ENCODE data around the gene IGSF10. TPM values are rescaled to one million over a fixed set of nuclear protein-coding genes. Genes with fewer than 3 reads are reported as not detected.
"Not testable (repeated sequence)": the region's sequence is repeated elsewhere in the genome, so short reads cannot be mapped to it uniquely, and the experiment has no call there.

IGSF10 gene, protein sequence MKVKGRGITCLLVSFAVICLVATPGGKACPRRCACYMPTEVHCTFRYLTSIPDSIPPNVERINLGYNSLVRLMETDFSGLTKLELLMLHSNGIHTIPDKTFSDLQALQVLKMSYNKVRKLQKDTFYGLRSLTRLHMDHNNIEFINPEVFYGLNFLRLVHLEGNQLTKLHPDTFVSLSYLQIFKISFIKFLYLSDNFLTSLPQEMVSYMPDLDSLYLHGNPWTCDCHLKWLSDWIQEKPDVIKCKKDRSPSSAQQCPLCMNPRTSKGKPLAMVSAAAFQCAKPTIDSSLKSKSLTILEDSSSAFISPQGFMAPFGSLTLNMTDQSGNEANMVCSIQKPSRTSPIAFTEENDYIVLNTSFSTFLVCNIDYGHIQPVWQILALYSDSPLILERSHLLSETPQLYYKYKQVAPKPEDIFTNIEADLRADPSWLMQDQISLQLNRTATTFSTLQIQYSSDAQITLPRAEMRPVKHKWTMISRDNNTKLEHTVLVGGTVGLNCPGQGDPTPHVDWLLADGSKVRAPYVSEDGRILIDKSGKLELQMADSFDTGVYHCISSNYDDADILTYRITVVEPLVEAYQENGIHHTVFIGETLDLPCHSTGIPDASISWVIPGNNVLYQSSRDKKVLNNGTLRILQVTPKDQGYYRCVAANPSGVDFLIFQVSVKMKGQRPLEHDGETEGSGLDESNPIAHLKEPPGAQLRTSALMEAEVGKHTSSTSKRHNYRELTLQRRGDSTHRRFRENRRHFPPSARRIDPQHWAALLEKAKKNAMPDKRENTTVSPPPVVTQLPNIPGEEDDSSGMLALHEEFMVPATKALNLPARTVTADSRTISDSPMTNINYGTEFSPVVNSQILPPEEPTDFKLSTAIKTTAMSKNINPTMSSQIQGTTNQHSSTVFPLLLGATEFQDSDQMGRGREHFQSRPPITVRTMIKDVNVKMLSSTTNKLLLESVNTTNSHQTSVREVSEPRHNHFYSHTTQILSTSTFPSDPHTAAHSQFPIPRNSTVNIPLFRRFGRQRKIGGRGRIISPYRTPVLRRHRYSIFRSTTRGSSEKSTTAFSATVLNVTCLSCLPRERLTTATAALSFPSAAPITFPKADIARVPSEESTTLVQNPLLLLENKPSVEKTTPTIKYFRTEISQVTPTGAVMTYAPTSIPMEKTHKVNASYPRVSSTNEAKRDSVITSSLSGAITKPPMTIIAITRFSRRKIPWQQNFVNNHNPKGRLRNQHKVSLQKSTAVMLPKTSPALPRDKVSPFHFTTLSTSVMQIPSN (N-terminal part only)
- total RNA-seq = 3.3 TPM

DNA sequence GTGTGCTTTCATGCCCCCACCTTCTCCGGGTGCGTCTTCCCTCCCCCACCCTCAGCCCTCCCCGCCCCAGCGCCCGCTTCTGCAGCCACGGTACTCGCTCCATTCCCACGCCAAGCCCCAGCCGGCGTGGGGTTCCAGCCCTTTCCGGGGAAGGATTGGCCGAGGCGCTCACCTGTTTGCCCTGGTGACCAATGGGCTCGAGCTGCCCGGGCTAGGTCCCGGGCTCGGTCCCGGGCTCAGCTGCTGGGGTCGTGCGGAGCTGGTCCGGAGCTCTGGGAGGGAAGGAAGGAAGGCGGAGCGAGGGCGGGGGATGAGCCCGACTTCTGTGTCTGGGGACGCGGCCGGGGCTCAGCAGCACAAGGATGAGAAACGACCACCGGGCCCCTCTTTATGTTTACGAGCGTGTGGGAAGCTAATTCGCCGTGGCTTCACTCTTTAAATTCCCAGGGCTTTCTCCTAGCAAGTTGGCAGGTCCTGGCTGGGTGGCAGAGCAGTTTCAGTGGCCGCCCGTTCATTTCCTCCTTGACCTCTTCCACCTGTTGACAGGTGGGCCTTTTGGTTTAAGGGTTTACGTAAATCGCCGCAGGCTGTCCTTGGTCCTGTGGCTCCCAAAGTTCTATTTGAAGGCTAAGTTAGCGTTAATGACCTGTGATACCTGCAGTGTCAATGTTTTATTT lies at the start of gene IGSF10:
IGSF10 (minus strand) TSS at position 288 of the 677 bp plus-strand sequence. CDS start 2,352 bp downstream, outside the sequence.
- DNase-seq (ENCODE audit: low spot score) = no peak

DNA sequence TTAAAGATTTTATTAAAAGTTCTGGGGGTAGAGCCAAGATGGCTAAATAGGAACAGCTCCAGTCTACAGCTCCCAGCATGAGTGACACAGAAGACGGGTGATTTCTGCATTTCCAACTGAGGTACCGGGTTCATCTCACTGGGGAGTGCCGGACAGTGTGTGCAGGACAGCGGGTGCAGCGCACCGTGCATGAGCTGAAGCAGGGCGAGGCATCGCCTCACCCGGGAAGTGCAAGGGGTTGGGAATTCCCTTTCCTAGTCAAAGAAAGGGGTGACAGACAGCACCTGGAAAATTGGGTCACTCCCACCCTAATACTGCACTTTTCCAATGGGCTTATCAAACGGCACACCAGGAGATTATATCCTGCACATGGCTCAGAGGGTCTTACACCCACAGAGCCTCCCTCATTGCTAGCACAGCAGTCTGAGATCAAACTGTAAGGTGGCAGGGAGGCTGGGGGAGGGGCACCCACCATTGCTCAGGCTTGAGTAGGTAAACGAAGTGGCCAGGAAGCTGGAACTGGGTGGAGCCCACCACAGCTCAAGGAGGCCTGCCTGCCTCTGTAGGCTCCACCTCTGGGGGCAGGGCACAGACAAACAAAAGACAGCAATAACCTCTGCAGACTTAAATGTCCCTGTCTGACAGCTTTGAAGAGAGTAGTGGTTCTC lies 48.7 kb upstream of the IGSF10 start:
- DNase-seq (ENCODE audit: low spot score) = not testable (repeated sequence)

DNA sequence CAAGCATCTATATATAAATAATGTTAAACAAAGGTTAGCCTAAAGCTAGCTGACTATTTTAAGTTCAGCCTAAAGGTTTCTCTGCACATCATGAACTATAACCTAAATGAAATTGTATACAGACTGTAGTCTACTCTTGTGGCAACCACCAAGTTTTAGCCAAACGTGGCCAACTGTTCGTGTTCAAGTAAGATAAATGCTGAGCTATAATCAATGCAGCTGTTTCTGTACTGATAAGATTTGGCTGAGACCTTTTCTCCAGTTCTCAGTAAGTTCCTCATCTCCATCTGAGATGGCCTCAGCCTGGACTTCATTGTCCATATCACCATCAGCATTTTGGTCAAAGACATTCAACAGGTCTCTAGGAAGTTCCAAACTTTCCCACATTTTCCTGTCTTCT lies 43.7 kb upstream of the IGSF10 start:
- DNase-seq (ENCODE audit: low spot score) = no peak

DNA sequence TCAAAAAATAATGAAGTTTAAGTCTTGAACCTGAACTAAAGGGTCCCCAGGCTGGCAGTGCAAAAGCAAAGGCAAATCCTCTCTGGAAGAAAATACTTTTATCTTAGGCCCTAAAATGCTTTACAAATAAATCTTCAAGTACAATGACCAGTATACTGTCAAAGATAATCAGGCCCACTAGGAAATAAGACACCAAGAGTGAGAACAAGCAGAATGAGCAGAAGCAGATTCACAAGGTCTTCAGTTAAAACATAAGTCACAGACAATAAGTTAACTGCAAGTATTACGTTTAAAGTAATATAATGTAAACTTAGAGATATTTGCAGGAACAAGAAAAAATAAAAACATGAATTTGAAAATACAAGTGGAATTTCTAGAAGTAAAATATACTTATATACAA lies 42.2 kb upstream of the IGSF10 start:
- DNase-seq (ENCODE audit: low spot score) = no peak

DNA sequence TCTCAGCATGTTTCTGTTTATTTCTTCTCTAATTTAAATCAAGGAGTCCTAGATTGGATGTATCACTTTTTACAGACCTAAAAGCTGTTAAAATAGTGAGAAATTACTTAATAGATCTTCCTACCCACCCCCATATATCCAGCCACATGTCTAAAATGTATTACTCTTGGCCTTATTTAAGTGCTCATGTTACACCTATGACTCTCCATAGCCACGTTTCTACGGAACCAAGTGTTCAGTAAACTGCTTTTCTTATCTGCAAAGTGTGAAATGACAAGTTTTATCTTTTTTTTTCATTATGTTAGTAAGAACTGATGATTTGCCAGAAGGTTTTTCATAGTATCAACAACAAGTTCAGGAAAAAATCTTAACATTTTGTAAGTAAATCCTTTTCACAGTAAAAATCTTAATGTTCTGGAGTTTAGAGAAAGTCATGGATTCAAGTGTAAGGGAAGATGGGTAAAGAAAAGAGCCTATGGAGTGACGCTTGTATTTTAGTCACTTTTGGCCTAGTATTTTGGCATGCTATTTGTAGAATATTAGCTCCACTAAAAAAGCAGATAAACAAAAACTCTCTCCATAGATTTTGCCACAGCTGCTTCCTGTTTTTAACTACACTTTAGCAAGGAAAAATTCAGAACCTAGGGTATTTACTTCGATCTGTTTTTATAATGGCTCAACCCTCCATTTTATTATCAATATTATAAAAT lies 41.2 kb upstream of the IGSF10 start:
- DNase-seq (ENCODE audit: low spot score) = no peak

DNA sequence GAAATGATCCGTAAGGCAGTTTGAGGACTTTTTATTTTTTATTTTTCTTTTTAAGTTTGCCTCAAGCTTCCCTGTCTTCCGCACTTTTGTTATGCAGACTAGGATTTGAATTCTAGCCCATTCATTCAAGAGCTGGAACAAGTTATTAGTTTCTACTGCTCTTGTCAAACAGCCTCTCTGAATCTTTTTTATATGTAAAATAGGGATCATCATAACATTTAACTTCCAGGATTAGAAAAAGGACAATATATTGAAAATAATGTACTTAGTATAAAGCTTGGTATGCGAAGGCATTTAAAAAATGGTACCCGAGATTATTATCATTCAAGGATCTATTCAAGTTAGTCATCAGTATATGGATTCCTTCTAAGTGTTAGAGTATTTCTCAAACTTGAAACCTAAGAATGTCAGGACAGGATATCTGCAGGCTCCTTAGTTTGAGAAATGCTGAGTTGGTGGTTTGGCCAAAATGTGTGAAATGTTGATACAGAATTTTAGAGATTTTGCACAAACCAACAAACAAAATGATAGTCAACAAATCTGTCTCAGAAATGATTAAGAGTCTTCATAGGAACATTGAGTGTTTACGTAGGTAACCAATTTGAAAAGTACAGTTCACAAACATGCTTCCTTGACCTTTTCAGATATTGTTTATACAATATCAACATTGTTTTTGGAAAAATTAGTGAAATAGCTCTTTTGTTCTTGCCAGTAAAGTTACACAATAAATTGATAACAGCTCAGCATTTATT lies 40.5 kb upstream of the IGSF10 start:
- DNase-seq (ENCODE audit: low spot score) = no peak

DNA sequence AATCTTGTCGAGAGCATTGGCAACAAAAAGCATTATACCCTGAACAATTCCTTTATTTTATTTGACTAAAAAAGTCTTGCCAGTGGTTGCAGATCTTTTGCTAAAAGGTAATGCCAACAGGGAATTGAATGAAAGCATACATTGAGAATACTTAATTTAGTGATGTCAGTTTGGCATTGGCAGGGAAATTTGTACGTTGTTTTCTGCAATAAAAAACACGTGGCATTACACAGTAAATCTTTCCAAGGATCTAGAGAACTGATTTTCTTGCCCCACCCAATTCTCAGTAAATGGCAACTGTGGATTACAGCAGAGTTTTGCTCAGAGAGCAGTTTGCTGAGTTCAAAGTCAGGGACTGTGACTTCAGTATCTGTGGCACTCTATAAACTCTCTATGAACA lies 38.3 kb upstream of the IGSF10 start:
- no peak for DNase-seq (ENCODE audit: low spot score)

DNA sequence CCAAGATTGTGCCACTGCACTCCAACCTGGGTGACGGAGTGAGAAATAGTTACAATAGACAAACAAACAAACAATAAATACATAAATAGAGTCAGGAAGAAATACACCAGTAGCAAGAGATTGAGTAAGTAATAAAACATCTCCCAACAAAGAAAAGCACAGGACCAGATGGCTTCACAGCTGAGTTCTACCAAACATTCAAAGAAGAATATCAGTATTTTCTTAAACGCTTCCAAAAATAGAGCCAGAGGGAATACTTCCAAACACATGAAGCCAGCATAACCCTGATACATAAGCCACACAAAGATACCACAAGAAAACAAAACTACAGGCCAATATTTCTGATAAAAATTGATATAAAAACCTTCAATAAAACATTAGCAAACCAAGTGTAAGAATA lies 30.7 kb upstream of the IGSF10 start:
- no peak for DNase-seq (ENCODE audit: low spot score)

DNA sequence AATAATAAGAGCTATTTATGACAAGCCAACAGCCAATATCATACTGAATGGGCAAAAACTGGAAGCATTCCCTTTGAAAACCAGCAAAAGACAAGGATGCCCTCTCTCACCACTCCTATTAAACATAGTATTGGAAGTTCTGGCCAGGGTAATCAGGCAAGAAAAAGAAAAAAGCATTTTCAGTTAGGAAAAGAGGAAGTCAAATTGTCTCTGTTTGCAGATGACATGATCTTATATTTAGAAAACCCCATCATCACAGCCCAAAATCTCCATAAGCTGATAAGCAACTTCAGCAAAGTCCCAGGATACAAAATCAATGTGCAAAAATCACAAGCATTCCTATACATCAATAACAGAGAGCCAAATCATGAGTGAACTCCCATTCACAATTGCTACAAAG lies 27.0 kb upstream of the IGSF10 start:
- not testable (repeated sequence) for DNase-seq (ENCODE audit: low spot score)

DNA sequence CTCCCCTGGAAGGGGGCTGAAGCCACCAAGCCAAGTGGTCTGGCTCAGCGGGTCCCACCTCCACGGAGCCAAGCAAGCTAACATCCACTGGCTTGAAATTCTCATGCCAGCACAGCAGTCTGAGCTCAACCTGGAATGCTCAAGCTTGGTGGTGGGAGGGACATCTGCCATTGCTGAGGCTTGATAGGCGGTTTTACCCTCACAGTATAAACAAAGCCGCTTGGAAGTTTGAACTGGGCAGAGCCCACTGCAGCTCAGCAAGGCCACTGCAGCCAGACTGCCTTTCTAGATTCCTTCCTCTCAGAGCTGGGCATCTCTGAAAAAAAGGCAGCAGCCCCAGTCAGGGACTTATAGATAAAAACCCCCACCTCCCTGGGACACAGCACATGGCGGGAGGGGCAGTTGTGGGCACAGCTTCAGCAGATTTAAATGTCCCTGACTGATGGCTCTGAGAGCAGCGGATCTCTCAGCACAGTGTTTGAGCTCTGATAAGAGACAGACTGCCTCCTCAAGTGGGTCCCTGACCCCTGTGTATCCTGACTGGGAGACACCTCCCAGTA lies 23.2 kb upstream of the IGSF10 start:
- no peak for DNase-seq (ENCODE audit: low spot score)

DNA sequence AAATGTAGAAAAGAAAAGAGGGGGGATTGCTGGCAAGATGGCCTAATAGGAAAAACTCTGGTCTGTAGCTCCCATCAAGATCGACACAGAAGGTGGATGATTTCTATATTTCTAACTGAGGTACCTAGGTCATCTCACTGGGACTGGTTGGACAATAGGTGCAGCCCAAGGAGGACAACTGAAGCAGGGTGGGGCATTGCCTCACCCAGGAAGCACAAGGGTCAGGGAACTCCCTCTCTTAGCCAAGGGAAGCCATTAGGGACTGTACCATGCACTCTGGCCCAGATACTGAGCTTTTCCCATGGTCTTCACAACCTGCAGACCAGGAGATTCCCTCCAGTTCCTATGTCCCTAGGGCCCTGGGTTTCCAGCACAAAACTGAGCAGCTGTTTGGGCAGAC lies 22.6 kb upstream of the IGSF10 start:
- DNase-seq (ENCODE audit: low spot score) = no peak

DNA sequence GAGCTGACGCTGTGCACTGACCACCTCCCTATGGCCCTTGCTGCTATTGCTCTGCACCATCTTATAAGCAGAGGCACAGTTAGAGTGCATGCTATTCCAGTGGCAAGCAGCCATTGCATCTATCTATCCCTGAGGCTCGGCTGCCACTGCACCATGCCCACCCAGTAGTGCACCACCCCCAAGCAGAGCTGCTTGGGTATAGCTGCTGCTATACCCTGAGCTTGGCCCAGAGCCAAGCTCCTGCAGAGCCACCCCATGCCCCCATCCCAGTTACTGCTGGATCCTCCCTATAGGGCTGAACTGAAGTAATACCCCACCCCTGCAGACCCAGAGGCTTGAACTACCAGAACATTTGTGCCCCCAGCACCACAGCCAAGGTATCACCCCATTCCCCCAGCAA lies 19.6 kb upstream of the IGSF10 start:
- no peak for DNase-seq (ENCODE audit: low spot score)

DNA sequence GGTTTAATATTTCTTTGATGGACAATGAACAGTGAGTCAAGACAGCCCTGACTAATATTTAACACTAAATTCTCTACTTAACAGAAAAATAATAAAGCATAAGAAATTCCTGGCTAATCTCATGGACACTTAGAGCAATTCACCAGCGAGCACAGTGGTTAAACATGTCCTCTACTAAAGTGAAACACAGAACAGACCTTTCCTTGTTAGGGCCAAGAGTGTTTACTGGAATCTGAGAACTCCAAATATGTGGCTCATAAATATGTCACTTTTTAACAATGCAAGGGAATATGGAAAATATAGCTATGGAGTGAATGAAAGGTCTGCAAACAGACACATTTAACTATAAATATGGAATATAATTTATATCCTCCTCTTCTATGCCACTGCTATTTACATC lies 18.6 kb upstream of the IGSF10 start:
- no peak for DNase-seq (ENCODE audit: low spot score)

DNA sequence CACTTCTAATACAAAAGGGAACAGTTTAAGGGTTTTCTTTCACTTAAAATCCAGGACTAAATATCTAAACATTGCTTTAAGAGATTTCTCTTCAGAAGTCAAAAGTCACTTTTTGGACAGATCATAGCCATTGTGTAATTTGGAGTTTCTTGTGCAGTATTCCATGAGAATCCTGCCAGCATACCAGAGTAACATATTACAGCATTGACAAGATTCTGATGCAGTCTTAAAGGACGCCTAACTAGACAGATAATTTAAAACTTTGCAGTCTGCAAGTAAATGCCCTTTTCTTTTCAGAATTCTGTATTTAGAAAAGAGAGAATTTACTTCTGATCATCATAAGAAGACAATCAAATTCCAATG lies 17.5 kb upstream of the IGSF10 start:
- no peak for DNase-seq (ENCODE audit: low spot score)

DNA sequence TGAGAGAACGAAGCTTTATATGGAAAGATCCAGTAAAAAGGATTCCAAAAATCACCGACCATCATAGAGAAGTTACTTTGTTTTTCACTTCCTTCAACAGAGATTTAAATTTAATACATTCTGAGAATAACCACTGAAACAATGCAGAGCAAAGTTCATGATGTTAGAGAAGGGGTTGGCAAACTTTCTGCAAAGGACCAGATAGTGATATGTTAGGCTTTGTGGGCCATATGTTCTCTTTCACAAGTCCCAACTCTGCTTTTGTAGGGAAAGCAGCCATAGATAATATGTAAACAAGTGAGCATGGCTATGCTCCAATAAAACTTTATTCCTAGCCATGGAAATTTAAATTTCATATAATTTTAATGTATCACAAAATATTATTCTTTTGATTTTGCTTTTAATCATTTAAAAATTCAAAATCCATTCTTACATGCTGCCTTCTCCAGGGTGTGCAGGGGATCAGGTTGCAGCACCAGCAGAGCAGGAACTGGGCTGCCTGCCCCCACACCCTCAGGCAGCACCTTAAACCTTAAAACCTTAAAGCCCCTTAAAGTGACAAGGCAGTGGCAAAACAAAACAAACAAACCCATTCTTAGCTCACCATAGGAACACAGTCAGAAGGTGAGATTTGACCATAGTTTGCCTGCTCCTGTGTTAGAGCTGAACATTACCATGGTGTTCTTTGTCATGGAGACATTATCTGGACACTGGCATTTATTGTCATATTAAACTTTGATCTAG lies 16.9 kb upstream of the IGSF10 start:
- DNase-seq (ENCODE audit: low spot score) = no peak

DNA sequence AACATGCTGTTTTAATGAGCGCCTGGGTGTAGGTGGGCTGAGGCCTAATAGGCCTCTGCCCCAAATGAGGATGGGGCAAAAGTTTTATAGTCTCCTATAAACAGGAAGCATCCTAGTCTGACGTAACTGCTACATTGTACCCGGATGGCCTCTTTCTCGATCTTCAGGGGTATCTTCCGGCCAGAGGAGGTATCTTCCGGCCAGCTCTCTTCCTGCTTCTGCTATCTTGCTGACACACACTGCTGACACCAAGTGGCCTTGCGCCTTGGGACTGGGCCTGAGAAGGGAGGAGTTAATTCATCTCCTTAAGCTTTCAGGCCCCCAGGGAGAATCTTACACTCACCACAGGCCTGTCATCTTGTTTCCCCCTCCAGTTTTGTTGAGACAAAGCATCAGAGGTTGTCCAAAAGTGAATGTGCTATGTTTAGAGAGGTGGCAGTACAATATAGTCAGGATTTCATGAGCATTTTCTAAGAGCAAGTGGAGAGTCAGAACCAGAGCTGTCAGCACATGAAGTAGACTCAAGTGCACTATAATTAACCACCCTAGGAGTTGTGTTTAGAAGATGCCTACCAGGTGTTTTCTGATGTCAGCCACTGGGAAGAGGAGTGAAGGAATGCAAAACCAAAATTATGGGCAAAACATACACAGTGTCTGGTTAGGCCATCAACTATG lies 15.6 kb upstream of the IGSF10 start:
- DNase-seq (ENCODE audit: low spot score) = no peak

DNA sequence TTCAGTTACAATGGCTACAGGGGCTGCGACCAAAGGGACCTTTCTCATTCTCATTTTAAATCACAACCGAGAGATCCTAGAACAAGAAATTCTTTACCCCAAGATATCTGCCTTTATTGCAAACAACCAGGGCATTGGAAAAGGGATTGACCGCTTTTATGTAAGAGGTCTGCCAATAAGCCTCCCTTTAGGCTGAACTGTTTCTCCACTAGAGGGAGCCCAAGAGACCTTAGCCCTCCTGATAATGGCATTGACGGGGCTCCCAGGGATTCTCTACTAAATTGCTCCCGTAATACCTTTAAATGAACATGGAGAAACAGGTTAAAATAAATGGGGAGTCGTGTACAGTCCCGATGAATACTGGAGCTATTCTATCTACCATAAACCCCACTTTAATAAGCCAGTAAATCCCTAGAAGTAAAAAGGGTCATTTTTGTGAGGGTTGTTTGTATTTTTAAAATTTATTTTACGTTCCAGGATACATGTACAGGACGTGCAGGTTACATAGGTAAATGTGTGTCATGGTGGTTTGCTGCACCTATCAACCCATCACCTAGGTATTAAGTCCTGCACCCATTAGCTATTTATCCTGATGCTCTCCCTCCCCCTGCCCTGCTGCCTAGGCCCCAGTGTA lies 7.5 kb upstream of the IGSF10 start:
- DNase-seq (ENCODE audit: low spot score) = peak; percentile 55

DNA sequence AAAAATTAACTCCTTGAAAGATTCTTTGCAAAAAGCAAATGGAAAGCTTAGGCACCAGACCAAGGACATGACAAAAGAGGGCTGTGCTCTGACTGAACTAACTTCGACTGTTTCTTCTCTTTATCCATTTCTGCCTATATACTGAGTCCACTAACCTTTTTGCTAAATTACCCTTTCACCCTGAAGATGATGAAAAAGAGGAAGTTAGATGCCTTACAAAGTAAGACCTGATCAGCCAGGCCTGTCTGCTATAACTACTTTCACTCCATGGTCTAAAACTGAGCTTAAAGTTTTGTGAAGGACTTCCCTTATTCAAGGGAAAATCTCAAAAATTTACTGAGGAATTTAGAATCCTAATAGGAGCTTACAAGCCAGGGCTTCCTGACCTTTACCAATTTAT lies 6.2 kb upstream of the IGSF10 start:
- DNase-seq (ENCODE audit: low spot score) = no peak

Data from ureter (tissue), 1 donor.